Activated CD4-positive, alpha-beta T cell treated with anti-CD3 and anti-CD28 coated beads for 24 hours (primary cell): ENCODE measurements around the gene MYO7A.
A peak's percentile ranks its signal among the peaks of the same experiment; 100 is the strongest.

Source experiments
- DNase-seq, 2 donors: peaks; one replicate each; pipeline ENCODE4 v3.0.0-alpha.2; 2020; ENCODE audit warnings: low read depth in 2 of 2

The MYO7A gene

DNA sequence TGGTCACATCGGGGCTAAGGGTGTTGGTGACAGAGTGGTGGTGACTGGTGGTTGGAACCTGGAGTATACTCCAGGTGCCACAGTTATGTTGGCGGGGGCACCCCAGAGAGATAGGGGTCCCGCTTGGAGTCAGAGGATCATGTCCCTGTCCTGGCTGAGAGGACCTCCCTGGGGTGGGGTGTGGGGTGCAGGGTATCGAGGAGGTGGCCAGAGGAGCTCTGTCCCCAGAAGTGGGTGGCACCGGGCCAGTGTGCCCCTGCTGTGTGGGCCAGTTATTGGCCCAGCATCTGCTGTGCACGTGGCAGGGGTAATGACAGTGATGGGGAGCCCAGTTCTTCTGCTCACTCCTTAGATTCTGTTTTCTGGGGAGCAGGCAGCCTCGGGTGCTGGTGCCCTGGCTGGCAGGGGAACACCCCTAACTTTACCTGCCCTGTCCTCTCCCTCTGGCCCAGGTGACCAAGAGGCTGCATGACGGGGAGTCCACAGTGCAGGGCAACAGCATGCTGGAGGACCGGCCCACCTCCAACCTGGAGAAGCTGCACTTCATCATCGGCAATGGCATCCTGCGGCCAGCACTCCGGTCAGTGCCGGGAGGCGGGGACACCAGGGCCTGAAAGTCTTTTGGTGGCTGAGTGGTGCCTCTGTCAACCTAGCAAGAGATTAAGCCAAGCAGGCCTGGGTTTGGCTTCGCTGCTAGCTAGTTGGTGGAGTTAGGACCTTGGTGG is 56.3 kb downstream of the MYO7A start:
- DNase-seq, result no peak

DNA sequence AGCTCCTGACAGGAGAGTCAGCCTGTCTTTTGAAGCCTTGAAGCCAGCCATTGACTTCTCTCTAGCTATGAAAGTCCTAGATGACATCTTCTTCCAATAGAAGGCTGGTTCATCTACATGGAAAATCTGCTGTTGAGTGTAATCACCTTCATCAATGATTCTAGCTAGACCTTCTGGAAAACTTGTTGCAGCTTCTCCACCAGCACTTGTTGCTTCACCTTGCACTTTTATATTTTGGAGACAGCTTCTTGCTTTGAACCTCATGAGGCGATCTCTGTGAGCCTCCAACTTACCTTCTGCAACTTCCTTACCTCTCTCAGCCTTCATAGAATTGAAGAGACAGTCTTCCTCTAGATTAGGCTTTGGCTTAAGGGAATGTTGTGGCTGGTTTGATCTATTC is 58.3 kb downstream of the MYO7A start:
- no peak for DNase-seq

DNA sequence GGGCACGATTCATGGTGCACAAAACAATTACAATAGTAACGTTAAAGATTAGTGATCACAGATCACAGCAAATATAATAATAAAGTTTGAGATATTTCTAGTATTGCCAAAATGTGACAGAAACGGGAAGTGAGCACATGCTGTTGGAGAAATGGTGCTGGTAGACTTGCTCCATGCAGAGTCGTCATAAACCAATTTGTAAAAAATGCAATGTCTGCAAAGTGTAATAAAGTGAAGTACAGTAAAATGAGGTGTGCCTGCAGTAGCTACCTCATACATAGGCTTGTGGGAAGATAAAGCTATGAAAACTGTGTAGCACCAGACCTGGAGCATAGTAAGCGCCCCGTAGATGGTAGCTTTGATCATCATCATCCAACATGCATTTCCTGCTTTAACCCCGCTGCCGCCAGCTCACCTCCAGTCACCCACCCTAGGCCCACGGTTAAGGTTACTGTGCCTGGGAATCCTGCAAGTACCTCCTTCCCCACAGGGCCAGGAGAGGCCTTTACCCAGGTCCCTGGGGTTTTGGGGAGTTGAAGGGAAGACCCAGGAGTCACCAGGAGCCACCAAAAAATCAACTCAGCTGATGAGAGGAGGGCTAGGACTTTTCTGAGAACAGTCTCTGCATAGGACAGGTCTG is 59.2 kb downstream of the MYO7A start:
- no peak for DNase-seq

DNA sequence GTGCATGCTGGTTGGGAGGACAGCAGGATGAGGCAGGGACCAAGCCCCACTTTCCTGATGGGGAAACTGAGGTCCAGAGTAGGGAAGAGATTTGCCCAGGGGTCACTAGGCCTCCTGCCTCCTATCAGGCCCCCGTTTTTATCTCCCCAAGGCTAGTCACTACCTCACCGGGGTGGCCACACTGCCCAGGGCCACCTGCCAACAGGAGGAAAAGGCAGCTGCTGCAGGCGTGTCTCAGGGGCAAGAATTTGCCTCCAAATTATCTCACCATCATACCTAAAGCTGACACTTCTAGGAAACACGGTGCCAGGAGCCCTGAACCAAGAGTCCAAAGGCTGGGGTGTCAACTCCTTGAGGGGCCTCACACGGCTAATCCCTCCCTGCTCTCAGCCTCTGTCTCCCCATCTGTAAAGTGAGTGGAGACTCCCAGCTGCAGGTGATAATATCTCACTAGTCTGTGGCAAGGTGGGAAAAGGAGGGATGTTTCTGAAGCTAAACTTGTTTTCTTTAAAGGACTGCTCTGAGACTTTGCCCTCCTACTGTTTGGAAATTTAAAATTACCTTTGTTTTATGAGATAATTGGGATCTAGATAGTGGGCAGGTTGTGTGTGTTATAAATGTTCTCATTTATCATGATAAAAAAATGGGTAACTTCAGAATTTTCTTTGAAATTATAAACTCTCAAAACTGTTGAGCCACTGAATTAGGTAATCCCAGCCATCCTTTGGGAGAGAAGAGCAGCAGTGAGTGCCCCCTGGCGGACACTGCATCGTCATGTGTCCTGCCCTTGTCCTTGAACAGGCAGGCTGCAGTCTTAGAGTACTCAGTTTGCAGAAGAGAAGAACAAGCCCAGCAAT is 60.0 kb downstream of the MYO7A start:
- DNase-seq, result peak; percentile 41 to 67

DNA sequence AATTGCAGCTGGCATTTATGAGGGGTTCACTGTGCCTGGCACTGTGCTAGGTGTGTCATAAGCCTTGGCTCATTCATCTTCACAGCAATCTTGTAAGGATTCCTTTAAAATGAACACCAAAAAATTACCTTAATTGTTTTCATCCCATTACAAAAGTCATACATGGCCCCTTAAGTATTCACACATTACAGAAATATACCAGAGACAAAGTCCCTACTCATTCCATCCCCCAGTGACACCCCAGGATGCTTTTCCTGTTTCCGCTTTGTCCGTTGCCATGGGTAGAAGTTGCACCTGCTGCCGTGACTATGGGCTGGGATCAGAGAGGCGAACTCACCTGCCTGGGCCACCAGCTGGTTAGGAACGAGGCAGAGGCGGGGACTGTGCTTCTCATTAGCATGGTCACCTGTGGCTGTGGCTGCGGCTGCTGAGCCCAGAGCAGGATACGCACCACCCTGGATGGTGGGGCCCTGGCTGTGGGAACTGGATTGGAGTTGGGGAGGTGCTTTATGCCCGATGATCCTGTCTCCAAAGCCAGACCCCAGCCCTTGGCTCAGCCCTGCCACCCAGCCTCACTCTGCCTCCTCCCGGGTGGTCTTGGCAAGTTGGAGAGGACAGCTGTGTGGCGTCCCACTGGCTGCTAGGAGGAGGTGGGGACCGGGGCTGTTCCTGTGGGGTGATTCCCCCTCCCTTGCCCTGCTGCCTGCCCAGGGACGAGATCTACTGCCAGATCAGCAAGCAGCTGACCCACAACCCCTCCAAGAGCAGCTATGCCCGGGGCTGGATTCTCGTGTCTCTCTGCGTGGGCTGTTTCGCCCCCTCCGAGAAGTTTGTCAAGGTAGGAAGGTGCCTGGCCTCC is 60.8 kb downstream of the MYO7A start:
- no peak for DNase-seq

DNA sequence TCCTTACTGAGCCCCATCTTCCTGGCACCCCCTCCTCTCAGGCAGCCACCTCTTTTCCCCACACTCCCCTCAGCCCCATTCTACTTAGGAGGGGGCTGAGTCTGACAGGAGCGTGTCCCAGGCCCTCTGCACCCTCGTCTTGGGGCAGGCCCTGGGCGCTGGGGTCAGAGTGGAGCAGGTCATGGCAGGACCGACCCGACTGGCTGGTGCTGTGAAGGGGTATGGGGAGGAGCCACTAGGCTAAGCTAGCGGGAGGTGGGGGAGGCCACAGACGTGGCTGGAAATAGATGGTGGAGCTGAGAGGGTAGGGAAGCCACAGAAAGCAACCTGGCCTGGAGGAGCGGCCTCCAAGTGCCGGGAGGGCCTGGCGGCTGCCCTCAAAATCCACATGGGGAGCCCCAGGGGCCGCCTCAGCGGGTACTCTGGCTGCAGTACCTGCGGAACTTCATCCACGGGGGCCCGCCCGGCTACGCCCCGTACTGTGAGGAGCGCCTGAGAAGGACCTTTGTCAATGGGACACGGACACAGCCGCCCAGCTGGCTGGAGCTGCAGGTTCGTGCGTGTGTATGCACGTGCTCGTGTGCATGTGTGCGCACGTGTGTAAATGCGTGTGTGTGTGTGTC is 61.7 kb downstream of the MYO7A start:
- DNase-seq, result no peak

DNA sequence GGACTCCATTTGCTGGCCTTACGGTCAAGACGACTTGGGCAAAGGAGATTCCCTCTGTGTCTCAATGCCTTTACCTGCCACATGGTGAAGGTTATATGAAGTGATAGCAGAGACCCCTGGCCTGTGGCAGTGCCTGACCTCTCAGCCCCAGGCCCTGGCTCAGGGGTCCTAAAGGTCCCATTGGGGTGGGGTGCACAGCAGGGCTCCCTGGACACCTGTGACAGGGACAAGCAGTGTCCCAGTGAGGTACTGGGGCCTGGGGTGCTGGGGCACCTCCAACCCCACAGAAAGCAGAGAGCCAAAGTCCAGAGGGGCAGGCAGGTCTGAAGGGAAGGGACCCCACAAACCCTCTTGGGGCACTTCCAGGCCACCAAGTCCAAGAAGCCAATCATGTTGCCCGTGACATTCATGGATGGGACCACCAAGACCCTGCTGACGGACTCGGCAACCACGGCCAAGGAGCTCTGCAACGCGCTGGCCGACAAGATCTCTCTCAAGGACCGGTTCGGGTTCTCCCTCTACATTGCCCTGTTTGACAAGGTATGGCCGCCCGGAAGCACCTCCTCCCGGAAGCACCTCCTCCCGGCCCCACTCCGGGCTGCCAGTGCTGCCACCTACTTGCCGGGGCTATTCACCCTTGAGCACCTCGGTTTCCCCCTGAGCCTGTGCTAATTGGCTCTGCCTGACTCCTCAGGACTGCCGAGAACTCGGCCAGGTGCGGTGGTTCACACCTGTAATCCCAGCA is 62.5 kb downstream of the MYO7A start:
- no peak for DNase-seq

DNA sequence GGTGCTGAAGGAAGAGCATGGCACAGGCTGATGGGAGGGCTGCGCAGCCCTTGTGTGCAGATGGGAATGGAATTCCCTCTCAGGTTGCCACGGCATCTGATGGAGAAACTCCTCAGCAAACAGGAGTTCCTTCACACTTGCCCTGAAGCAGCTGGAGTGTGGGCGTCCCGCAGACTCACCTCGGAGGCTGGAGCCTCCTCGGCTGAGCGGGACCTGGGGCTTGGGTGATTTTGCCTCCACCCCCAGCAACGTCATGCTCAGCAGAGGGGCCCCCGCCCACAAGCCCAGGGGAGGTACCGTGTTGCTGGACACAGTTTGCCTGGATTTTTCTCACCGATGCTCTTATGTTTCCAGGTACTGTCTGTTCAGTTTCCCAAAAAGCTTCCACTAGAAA is 63.4 kb downstream of the MYO7A start:
- no peak for DNase-seq

DNA sequence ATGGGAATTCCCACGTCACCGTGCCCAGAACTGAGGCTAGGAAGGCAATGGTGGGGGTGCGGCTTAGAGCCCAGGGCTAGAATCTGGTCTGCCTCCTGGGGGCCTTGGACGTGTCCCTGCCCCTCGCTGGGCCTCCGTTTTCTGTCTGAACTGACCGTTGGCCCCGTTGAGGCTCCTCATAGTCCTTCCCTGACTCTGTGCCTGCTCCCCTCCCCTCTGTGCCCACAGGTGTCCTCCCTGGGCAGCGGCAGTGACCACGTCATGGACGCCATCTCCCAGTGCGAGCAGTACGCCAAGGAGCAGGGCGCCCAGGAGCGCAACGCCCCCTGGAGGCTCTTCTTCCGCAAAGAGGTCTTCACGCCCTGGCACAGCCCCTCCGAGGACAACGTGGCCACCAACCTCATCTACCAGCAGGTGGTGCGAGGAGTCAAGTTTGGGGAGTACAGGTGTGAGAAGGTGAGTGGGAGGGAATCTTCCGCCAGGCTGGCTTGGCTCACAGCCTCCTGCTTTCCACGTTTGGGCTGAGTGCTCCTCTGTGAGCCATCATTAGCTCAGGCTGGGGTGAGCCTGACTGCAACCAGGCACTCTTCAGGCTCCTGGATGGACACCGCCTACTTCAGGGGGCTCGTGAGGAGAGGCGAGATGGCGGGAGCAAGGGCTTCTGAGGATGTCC is 63.9 kb downstream of the MYO7A start:
- DNase-seq, result peak; percentile 25 to 50

DNA sequence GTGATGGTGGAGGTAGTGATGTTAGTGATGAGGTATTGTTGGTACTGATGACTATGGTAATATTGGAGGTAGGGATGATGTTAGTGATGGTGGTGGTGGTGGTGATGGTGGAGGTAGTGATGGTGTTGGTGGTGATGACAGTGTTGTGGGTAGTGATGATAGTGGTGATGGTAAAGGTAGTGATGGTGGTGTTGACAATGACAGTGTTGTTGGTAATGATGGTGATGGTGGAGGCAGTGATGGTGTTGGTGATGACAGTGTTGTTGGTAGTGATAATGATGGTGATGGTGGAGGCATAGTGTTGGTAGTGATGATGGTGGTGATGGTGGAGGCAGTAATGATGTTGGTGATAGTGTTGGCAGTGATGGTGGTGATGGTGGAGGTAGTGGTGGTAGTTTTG is 65.1 kb downstream of the MYO7A start:
- DNase-seq, result no peak

DNA sequence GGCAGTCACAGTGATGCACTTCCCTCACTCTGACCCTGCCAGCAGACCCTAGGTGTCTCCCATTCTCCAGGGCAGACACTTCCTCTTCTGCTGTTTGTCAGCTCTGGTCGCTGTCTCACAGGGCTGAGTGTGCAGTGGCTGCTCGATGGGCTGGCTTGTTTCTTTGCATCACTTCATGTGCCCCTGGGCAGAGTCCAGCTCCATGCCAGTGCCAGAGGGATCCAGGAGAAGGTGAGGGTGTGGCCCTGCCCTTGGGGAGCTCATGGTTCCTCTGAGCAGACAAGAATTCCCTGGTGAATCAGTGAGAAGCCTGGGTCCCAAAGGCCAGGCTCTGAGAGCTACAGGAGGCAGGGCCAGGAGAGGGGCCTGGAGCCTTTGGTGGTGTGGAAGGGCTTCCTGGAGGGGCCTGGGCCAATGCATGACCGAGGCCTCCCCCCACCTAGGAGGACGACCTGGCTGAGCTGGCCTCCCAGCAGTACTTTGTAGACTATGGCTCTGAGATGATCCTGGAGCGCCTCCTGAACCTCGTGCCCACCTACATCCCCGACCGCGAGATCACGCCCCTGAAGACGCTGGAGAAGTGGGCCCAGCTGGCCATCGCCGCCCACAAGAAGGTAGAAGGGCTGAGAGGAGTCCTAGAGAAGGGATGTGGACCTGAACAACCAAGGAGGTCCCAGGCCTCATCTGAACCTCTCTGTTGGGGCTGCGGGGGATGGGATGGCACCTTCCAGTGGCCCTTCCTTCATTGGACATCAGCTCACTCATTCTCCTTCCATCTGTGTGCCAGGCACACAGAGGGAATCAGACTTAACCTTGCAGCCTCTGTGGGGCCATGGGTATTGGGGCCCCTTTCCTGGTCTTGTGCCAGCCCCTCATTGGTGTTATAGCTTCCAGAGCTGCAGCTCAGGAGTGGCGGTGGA is 66.1 kb downstream of the MYO7A start:
- DNase-seq, result no peak

DNA sequence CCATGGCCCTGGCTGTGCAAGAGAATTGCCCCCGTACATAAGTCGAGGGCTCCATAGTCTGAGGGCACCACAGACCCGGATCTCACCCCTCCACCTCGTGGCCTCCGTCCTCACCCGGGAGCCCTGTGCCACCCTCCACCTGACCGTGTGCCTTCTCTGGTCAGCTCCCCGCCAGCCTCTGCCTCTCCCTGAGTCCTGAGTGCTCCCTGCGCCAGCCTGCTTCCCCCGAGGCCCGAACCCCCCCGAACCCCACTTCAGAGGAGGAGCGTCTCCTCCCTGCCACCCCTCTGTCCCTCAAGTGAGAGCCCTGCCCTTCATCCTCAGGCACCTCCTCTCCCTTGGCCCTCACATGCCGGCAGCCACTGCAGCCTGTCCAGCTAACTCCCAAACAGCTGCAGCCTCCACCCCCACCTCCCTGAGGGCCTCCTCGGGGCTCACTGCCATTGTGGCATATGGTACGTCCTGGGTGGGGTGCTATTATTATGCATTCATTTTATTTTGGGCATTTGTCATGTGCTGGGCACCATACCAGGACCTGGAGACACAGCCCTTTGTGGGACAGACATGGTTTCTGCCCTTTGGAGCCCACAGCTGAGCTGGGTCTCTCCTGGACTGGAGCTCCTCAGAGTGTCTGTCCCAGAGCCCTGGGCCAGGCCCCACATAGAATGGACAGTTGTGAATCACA is 67.2 kb downstream of the MYO7A start:
- no peak for DNase-seq

DNA sequence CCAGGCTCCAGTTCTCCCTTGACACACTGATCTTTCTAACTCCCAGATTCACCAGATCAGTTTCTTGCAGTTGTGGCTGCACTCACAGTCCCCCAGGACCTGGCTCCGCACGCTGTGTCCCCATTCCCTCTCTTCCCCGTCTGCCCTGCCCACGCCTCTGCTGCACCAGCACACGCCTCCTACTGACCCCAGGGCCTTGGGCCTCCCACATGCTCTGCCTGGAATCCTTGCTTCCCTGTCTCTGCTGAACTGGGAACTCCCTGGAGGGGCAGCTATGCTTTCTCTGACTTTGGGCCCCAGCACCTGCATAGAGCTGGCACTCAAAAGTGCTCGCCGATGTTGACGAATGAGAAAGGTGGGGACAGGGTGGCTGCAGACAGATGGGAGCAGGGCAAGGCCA is 68.9 kb downstream of the MYO7A start:
- DNase-seq, result no peak

DNA sequence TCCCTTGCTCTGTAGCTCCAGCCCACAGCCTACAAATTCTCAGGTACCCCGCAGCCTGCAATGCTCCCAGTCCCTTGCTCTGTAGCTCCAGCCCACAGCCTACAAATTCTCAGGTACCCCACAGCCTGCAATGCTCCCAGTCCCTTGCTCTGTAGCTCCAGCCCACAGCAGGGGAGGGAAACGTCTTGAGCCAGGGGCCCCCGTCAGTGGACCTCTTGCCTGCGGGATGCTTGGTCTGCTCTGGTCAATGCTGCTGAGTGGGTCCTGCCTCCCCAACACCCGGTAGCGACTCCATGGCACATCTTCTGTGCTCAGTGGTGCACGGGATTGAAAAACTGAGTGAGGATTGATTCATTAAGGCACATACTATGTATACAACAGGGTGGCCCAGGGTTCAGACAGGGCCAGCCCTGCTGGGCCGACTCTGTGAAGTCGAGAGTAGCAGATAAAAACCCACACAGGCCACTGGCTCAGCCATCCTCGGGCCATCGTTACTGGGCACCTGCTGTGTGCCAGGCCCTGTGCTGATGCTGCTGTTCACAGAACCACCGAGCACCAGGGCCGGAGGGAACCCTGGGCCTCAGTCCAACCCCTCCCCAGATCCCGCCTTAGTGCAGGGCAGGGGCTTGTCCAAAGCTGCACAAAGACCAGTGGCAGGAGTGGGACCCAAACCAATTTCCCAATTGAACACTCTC is 69.7 kb downstream of the MYO7A start:
- no peak for DNase-seq

DNA sequence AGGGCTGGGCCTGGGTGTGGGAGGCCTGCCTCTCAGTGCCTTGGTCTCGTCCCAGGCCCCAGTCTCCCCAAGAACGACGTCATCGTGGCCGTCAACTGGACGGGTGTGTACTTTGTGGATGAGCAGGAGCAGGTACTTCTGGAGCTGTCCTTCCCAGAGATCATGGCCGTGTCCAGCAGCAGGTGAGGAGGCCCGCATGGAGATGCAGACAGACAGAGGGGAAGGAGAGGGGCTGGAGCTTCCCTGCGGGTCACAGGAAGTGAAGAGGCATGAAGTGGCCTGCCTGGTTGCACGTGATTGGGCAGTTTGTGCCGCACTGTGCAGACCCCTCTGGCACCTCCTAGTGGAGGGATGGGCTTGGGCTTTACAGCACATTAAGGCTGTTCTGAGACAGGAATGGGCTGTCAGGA is 70.4 kb downstream of the MYO7A start:
- peak in 1 of 2 donors; percentile 20 for DNase-seq

DNA sequence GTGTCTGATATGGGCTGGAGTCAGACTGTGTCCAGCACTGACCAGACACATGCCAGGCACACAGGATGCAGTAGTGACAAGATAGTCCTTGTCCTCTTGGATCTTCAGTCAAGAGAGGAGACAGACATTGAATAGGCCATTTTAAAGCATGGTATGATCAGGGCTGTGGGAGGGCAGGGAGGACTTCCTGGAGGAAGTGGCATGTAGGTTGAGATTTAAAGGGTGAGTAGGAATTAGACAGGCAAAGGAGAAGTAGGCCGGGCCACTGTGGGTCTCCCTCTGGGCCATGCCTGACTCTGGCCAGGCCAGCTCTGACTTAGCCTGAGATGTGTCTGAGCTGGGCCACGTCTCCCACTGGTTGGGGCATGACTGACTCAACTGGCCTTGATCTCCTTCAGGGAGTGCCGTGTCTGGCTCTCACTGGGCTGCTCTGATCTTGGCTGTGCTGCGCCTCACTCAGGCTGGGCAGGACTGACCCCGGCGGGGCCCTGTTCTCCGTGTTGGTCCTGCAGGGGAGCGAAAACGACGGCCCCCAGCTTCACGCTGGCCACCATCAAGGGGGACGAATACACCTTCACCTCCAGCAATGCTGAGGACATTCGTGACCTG is 71.2 kb downstream of the MYO7A start:
- DNase-seq, result no peak
